HG02642 (cell line): ENCODE data around the gene CRACR2B.
A peak's percentile ranks its signal among the peaks of the same experiment; 100 is the strongest.

Experiments
- ATAC-seq: cut with Tn5 transposase; IDR thresholded peaks from one replicate; pipeline ENCODE4 v1.9.1; 2021; ENCODE audit warnings: mild to moderate bottlenecking; ENCODE audit not compliant: unreplicated experiment, poor library complexity

CRACR2B gene

DNA sequence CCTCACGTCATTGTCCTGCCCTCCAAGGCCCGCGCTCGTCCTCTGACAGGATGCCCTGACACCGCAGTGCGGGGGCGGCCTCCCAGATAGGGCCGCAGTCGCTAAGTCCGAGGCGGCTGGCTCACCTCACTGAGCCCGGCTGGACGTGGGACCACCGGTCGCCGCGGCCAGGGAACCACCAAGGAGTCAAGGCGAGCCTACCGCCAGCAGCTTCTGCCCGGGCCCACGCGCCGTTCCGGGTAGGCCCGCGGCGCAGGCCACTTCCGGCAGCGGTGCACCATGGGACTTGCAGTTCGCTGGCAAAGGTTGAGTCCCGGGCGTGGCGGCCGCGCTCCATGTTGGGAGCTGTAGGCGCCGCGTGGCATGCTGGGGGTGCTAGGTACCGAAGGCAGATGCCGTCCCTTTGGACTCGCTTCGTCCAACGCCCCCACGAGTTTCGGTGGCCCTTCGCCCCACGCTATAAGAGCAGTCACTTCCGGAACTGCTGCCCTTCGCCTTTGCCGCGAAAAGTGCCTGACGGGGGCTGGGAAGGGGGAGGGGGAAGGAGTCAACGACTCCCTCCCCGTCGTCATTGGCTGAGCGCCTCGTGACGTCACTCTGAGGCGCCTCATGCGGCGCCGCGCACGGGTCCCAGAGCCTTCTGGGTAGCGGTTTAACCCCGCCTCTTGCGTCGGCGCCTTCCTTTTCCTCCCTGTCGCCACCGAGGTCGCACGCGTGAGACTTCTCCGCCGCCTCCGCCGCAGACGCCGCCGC is 18.3 kb upstream of the CRACR2B start, which contains the start of gene RPLP2:
Gene RPLP2 (plus strand): TSS at position 681 of the 753 bp plus-strand sequence. CDS start 268 bp downstream, outside the sequence.
- ATAC-seq, result peak; percentile 79

- ATAC-seq, result peak; percentile 16
Observed at GRCh38 chr11:810040-810567, 17.6 kb upstream of the CRACR2B start.

- no peak for ATAC-seq
Observed at GRCh38 chr11:811446-812245, 16.1 kb upstream of the CRACR2B start.

- ATAC-seq, result no peak
Observed at GRCh38 chr11:812390-812789, 15.3 kb upstream of the CRACR2B start.

GRCh38 chr11:813072-813455 is 14.7 kb upstream of the CRACR2B start:
- no peak for ATAC-seq

DNA sequence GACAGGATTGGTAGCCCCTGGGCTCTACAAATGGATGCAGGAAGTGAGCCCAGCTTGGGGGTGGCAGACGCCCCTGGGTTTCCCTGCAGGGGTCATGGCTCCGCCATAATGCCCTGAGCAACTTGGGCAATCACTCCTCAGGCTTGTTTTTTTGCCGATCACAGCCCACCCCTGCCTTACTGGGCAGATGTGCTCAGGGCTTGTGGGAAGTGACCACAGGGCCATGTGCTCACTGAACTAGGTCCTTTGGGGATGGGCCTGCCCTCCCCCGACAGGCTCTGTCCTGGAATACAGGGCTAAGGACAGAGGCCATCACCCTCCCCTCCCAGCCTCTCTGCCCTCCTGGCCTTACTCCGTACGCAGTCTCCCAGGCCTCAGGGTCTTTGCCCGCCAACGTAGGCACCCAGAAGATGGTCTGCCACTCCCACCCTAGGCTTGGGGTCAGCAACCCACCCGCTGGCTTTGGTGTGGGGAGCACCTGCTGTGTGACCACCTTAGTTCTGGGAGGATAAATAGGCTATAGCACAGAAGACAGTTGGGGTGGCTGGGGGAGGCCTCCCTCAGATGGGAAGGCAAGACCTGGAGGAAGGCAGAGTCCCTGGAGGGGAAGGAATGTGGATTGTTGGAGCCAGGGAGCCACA is 14.1 kb upstream of the CRACR2B start:
- no peak for ATAC-seq

DNA sequence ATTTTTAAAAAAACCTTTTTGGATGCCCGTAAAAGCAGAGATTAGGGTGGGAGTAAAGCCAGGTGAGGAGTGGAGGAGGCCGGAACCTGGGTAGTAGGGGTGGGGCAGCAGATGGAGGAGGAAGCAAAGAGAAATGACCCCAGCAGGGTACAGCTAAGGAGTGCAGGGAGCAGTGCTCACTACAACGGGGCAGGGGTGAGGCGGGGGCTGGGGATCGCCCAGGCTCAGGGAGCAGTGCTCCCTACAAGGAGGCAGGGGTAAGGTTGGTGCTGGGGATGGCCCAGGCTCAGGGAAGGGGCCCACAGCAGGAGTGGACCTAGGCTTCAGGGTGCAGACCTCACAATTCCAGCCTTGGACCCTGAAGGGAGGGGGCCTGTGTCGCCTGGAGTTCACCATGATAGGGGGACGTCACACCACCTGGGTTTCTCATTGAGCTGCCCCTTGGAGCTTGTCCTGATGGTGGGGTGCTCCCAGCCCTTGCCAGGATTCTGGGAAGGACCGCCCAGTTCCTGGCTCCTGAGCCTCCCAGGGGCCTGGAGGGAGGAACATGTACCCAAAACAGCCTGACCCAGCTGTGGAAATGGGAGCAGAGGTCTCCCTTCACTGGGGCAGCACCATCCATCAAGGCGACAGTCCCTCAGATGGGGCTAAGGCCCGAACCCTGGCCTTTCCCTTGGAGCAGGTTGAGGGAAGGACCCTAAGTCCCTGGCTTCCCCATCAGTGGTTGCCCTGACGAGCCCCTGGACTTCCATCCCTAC is 11.9 kb upstream of the CRACR2B start:
- no peak for ATAC-seq

DNA sequence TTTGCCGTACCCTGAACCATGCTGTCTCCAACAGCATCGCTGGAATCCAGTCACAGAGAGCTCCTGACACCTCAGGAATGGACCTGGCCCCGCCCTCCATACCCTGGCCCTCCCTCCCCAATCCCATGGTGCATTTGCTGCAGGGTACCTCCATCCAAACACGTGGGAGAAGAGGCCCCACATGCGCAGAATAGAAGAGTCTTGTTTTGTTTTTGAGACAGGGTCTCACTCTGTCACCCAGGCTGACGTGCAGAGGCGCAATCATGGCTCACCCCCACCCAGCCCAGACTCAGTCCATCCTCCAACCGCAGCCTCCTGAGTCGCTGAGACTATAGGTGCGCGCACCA is 11.3 kb upstream of the CRACR2B start:
- ATAC-seq, result no peak

DNA sequence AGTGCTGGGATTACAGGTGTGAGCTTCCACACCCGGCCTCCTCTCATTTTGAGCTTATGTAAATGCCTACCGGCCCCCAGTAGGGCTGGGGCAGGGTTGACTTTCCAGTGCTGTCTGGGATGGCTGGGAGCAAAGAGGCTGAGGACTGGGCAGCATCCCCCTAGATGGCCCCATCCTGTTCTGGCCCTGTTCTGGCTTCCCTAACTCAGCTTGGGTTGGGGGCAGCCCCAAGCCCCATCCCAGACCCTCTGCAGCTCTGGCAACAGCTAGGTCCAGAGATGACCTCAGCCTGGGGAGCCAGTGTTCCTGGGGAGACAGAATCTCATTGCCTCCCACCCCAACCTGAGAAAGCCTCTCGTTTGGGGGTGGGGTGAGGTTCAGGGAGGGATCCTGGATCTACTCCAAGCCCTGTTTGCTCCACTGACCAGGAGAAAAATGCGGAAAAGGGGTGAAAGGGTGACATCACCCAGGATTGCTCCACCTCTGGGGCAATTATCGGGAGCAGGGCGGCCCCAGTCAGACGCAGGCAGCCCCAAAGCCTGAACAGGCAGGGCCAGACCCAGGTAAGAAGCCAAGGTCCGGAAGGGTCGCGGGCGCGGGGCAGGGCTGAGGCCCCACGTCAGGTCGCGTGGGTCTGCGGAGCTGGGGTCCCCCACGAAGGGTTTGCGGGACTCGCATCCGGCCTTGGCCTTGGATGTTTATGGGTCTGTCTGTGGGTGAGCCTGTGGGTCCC is 9.2 kb upstream of the CRACR2B start, which contains the start of gene PNPLA2:
Gene PNPLA2 (plus strand): TSS at position 519 of the 733 bp plus-strand sequence. CDS start 805 bp downstream, outside the sequence.
- ATAC-seq, result peak; percentile 0

- peak; percentile 71 for ATAC-seq
Observed at GRCh38 chr11:819129-819931, 8.4 kb upstream of the CRACR2B start.

DNA sequence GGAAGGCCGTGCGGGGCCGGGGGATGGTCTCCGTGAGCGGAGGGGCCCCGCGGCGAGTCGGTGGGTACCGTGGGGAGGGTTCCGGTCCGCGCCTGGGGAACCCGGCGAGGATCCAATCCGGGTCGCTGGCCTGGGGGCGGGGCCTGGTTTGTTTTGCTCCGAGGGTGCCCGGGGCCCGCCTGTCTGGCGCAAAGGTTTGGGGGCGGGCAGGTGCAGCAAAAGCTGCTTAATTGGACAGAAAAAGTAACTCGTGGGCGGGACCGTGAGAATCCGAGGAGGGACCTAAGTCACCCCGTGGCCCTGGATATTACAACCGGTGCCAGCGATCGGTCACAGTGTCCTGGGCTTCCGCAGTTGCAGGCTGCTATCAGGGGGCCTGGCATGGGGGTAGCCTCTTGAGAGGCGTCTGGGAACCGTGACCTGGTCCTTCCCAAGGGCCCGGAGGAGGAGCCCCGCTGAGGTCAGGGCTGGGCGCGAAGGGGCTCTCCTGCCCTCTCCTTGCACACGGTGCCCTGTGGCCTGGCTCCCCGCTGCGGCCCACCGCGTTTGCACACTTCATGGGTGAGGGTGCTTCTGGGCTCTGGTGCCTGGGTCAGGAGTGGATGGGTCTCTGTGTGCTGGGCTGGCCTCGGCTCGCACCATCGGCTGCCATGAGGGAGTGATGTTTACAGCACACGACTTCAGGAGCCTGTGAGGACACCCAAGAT is 7.6 kb upstream of the CRACR2B start:
- ATAC-seq, result peak; percentile 70

DNA sequence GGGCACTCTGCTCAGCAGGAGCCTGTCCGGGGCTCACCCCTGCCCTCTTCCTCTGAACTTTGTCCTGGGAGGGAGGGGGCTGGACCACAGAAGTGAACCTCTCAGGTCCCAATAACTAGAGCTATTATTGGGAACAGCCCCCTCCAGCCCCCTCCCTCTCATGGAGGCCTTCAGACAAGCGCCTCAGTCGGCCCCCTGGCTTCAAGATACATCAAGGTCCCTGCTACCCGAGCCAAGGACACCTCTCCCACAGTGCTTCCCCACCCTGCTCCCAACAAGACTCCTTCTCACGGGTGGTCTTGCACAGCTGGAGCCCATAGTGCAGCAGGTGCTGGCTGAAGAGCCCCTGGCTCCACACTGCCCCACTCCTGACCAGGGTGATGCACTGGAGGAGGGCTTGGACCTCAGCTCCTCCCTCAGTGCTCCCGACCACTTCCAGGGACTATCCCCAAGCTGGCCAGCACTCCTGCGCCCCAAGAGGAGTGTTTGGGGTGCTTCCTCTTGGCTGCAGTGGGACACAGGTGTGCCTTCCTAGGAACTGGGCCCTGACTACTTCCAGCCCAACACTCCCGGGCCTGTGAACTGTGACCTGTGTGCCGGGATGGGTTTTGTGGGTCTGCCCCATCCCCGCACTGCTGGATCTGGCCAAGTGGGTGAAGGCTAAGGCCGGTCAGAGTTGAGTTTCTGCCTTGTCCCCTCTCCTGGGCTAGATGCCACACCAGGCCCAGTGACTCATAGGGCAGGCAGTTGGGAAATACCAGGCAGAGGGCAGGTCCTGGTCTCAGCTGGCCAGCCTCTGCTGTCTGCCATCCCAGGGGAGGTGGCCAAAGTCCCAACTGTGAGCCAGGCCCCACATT is 6.8 kb upstream of the CRACR2B start:
- no peak for ATAC-seq

DNA sequence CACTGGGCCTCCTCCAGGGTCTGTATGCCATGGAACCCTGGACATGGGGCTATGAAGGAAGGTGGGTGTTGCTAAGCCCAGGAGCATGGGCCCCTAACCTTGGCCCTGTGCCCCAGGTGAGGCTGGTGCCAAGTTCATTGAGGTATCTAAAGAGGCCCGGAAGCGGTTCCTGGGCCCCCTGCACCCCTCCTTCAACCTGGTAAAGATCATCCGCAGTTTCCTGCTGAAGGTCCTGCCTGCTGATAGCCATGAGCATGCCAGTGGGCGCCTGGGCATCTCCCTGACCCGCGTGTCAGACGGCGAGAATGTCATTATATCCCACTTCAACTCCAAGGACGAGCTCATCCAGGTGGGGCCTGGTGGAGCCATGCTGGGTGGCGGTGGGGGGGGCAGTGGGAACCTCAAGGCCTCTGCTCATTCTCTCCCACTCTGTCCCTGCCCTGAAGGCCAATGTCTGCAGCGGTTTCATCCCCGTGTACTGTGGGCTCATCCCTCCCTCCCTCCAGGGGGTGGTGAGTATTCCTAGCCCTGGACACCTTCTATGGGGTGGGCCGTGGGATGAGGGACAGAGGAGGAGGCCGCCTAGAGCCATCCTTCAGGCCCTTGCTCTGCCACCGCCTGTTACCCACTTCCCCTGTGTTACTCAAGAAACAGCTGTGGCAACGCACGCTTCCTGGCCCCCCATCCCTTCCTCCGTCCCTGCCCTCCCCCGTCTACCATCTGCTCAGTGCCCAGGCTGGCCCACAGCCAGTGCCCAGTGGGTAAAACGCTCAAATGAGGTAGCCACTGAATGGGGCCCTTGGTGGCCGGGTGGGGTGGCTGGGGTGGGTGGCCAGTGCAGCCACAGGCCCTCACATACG is 6.0 kb upstream of the CRACR2B start:
- no peak for ATAC-seq

DNA sequence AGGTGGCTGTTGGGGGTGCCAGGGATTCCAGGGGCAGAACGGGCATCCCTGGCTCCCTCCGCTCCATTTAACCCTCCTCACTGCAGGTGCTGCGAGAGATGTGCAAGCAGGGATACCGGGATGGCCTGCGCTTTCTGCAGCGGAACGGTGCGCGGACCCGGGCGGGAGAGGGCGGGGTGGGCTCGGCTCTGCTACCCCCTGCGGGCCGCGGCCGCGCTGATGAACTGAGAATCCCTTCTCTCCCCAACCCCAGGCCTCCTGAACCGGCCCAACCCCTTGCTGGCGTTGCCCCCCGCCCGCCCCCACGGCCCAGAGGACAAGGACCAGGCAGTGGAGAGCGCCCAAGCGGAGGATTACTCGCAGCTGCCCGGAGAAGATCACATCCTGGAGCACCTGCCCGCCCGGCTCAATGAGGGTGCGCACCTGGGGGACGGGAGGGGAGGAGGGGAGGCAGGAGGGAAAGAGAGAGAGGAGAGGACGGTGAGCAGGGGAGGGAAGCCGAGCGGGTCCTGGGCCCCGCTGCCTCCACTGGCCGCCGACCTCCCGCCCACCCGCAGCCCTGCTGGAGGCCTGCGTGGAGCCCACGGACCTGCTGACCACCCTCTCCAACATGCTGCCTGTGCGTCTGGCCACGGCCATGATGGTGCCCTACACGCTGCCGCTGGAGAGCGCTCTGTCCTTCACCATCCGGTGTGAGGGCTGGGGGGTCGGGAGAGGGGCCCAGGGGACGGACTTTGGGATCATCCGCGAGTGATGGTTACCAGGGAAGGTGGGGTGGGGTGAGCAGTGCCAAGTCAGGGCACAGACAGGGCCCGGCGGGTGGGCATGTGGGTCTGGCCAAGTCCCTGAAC is 4.1 kb upstream of the CRACR2B start:
- ATAC-seq, result no peak

GRCh38 chr11:824292-824880 is 3.3 kb upstream of the CRACR2B start:
- ATAC-seq, result no peak
